Neuron (in vitro differentiated cells): ENCODE measurements around the gene DUS3L.
"Not testable (repeated sequence)": the region's sequence is repeated elsewhere in the genome, so short reads cannot be mapped to it uniquely, and the experiment has no call there.

Source experiments
- H2AFZ ChIP-seq: one replicate; pipeline ENCODE4 v1.6.1; 2013; ENCODE audit warnings: low read depth, mild to moderate bottlenecking, inconsistent platforms, low read length, moderate library complexity
- H3K27me3 ChIP-seq: one replicate; pipeline ENCODE4 v1.6.1; 2013; ENCODE audit warnings: low read length; ENCODE audit not compliant: insufficient read depth
- H3K36me3 ChIP-seq: one replicate; pipeline ENCODE4 v1.6.1; 2013; ENCODE audit warnings: low read length; ENCODE audit not compliant: insufficient read depth
- H3K4me1 ChIP-seq: one replicate; pipeline ENCODE4 v1.6.1; 2013; ENCODE audit warnings: low read length; ENCODE audit not compliant: insufficient read depth
- H3K4me3 ChIP-seq: 2 replicates; pipeline ENCODE4 v1.5.1; 2013; ENCODE audit warnings: mild to moderate bottlenecking, low read length, moderate library complexity
- H3K9me3 ChIP-seq: one replicate; pipeline ENCODE4 v1.6.1; 2013; ENCODE audit warnings: low read length

Gene DUS3L

DNA sequence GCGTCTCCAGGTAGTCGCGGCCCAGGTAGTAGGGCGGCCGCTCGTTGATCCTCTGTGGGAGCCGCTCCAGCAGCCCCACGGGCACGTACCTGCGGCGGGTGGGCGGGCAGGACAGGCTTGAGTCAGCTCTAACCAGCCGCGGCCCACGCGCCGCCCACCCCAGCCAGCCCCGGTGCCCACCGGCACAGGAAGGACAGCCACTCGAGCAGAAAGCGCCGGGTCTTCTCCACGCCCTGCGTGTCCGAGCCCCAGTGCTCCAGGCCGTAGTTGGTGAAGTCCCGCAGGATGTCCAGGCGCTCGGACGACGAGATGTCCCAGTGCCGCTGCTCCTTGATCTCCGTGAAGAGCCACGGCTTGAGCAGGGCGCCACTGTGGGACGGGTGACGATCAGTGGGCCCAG lies 5.5 kb downstream of the DUS3L start:
- Histone ChIP-seq H2AFZ (no peak overlapping the region), H3K4me3 (no peak overlapping the region), H3K27me3 (no peaks in the 10 kb centered on the region), H3K4me1 (peaks cover 7% of the 10 kb centered on the region), H3K36me3 (peaks cover 57% of the 10 kb centered on the region), H3K9me3 (no peaks in the 10 kb centered on the region)

DNA sequence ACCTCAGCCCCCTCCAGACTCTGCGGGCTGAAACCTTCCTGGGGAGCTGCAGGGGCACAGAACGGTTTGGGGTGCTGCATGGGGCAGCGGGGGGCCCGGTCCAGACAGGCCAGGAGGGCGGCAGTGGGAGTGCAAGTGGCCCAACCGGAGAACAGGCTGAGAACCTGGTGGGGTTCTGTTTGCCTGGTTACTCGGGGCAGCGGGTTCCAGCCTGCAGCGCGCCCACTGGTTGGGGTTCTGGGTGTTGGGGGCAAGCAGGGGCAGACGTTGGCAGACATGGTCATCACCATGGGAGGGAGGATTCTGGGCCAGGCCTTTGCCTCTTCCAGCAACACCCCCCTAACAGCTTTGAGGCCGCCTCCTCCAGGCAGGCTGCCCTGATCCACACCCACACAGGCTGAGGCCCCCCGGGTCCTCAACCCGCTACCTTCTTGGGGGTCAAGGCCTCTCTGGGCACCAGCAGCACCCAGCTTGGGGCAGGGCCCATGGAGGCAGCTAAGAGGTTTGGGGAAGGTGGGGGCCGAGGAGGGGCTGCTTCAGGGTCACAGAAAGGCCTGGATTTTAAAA lies 6.3 kb downstream of the DUS3L start, which contains the start of gene PRR22:
PRR22 (minus strand) TSS at position 166 of the 567 bp plus-strand sequence; CDS start at position 80, 86 bp downstream.
- no peak within 1 kb of the TSS for H3K4me3 ChIP-seq
- H3K36me3 ChIP-seq: peaks cover 51% of the 10 kb centered on the region
- no peaks in the 10 kb centered on the region for H3K4me1 ChIP-seq
- no peaks in the 10 kb centered on the region for H3K9me3 ChIP-seq
- no peak within 1 kb of the TSS for H2AFZ ChIP-seq
- no peaks in the 10 kb centered on the region for H3K27me3 ChIP-seq

DNA sequence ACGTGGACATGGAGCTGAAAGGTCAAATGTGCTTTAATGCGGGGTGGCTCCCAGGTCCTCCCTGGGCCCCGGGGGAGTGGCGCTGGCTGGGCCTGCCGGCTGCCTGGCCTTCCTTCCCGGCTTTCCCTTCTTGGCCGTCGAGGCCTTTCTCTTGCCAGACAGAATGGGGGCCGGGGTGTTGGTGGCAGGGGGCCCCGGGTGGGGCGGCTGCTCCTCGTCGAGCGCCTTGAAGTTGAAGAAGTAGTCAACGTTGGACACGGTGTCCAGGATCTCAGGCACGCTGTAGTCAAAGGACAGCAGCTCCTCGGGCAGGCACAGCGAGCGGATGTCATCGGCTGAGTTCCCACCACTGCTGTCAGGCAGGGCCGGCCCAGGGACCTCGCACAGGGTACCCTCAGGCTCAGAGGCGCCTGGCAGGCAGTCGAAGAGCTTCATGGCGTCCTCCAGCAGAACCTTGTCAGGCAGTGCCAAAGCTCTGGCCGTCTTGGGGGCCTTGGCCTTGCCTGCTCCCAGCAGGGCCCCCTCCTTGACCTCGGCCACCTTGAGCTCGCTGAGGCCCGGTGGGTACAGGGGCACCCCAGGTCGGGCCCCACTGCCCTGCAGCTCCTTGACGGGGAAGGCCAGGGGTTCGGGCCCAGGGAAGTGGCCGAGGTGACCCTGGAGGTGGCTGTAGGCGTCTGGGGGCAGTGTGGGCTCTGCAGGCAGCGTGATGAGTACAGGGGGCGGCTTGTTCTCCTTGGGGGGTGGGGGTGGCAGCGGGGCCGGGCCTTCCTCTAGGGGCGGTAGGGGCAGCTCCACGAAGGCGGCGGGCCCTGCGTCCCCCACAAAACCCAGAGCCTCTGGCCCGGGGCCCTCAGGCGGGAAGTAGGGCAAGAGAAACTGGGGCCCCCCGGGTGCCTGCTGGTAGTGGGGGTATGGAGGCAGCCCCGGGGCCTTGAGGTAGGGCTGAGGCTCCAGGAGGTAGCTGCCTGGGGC lies 7.7 kb downstream of the DUS3L start:
- Histone ChIP-seq H3K36me3 (peaks cover 40% of the 10 kb centered on the region), H3K4me1 (no peaks in the 10 kb centered on the region), H3K27me3 (no peaks in the 10 kb centered on the region), H3K9me3 (no peaks in the 10 kb centered on the region), H3K4me3 (no peak overlapping the region), H2AFZ (no peak overlapping the region)

DNA sequence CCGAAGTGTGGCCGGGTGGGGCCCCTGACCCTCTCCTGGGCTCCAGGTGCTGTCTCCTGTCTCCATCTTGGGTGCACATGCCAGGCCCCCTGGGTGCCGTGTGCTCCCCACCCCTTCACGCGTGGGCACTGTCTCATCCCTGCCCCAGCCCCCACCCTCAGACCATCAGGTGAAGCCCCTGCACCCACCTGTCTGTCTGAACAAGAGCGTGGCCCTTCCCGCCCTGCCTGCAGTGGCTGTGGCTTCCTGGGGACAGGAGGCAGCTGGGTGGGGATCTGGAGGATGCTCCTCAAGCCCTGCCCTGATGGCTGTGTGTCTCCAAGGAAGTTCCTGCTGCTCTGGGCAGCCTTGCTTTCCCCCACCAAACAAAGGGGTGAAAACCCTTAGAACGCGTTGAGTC lies 8.6 kb downstream of the DUS3L start:
- Histone ChIP-seq H2AFZ (no peak overlapping the region), H3K36me3 (peaks cover 31% of the 10 kb centered on the region), H3K4me3 (no peak overlapping the region), H3K4me1 (no peaks in the 10 kb centered on the region), H3K27me3 (no peaks in the 10 kb centered on the region), H3K9me3 (no peaks in the 10 kb centered on the region)

DNA sequence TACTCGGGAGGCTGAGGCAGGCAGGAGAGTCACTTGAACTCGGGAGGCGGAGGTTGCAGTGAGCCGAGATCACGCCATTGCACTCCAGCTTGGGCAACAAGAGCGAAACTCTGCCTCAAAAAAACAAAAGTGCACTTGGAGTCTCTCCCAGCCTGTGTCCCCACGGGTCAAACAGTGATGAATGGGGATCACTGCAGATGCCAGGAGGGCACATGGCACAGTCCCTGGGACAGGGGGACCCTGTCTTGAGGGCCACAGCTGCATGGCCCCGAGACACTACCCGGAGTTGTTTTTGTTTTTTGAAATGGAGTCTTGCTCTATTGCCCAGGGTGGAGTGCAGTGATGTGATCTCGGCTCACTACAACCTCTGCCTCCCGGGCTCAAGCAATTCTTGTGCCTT lies 10.0 kb downstream of the DUS3L start:
- H3K4me1 ChIP-seq, H3K4me3 ChIP-seq, H3K9me3 ChIP-seq, H2AFZ ChIP-seq, H3K27me3 ChIP-seq: not testable (repeated sequence)
- peaks cover 17% of the 10 kb centered on the region for H3K36me3 ChIP-seq

DNA sequence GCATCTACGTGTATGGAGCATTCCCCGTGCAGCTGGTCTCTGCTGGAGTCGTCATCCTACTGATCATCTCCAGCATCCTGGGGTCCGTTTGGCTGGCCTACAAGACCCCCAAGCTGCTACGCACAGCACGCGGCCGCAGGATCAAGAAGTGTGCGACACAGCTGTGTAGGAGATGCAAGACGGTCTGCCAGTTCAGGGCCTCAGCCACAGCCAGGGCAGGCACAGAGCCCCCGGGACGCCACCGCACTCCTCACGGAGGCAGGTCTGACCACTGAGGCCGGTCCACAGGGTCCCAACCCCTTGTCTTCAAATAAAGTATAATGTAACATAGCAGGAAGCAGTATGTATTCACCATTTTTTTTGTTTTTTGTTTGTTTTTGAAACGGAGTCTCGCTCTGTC lies 12.6 kb downstream of the DUS3L start:
- no peaks in the 10 kb centered on the region for H3K27me3 ChIP-seq
- peaks cover 2% of the 10 kb centered on the region for H3K36me3 ChIP-seq
- H3K4me1 ChIP-seq: no peaks in the 10 kb centered on the region
- H2AFZ ChIP-seq: no peak overlapping the region
- peaks cover 2% of the 10 kb centered on the region for H3K9me3 ChIP-seq
- no peak overlapping the region for H3K4me3 ChIP-seq

DNA sequence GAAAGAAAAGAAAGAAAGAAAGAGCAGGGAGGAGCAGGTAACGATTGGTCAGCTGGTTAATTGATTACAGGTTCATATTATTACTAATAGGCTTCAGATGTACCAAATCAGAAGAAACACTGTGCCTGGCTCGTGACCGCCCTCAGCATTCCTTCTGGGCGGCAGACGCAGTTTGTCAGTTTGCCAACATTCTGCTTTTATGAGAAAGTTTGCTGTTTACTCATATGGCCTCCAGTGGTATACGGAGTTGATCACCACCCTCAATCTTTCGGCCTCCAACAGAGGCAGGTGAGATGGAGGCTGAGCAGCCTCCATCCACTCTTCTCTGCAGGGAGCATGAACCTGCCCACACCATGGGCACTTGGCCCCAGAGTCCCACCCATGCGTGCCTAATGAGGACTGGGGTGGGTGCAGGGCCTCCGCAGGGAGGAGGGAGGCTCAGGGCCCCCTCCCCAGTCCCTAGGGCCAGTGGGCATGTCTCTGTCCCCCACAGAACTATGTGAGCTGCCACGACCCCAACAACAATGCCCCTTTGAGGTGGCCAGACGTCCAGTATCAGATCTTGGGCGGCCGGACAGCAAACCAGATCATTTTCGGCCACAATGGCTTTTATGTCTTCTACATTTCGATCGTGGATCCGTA lies 15.2 kb downstream of the DUS3L start:
- Histone ChIP-seq H3K4me3 (no peak overlapping the region), H2AFZ (no peak overlapping the region), H3K36me3 (no peaks in the 10 kb centered on the region), H3K4me1 (no peaks in the 10 kb centered on the region), H3K9me3 (peaks cover 2% of the 10 kb centered on the region), H3K27me3 (no peaks in the 10 kb centered on the region)

DNA sequence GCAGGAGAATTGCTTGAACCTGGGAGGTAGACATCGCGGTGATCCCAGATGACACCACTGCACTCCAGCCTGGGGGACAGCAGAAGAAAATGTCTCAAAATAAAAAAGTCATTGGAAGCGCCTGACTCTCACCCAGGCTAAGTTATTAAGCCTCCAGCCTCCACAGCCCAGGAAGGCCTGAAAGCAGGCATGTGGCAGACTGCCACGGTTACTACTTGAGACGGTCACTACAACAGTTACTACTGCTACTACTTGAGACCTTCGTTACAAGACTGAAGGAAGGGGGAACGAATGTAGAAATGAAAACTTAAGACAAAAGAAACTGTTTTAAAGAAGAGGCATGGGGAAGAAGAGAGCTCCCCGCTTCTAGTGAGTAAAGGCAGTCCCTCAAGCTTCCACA lies 16.0 kb downstream of the DUS3L start:
- Histone ChIP-seq H2AFZ (no peak overlapping the region), H3K27me3 (no peaks in the 10 kb centered on the region), H3K4me1 (no peaks in the 10 kb centered on the region), H3K9me3 (peaks cover 2% of the 10 kb centered on the region), H3K36me3 (no peaks in the 10 kb centered on the region), H3K4me3 (no peak overlapping the region)

DNA sequence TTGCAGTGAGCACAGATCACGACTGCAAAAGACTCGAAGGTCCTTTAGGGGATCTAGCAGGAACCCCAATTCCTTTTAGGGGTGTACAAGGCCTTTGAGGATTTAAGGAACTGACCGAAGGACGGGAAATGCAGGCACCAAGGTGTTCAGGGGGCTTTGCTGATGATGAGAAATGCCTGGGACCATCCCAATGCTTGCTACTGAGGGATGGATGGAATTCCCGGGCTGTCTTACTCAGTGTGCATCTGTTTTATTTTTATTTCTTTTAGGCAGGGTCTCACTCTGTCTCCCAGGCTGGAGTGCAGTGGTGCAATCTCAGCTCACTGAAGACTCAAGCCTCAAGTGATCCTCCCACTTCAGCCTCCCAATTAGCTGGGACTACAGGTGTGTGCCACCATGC lies 17.7 kb downstream of the DUS3L start:
- Histone ChIP-seq H3K4me3 (no peak overlapping the region), H3K9me3 (peaks cover 2% of the 10 kb centered on the region), H2AFZ (no peak overlapping the region), H3K4me1 (no peaks in the 10 kb centered on the region), H3K27me3 (no peaks in the 10 kb centered on the region), H3K36me3 (no peaks in the 10 kb centered on the region)

DNA sequence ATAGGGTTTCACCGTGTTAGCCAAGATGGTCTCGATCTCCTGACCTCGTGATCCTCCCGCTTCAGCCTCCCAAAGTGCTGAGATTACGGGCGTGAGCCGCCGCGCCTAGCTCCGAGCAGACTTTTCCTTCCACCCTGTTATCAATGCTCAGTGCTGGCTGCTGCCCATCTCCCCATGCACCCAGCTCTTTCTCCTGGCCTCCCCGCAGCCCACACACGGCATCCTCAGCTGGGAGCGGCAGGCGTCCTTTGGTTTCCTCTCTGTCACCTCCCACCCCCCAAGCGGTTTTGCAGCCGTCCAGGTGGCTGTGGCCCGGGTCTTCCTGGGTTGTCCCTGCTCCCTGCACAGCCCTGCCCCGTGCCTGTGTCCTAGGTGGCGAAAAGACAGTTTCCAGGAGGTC lies 18.5 kb downstream of the DUS3L start:
- no peaks in the 10 kb centered on the region for H3K27me3 ChIP-seq
- no peak overlapping the region for H3K4me3 ChIP-seq
- H2AFZ ChIP-seq: no peak overlapping the region
- no peaks in the 10 kb centered on the region for H3K4me1 ChIP-seq
- H3K36me3 ChIP-seq: no peaks in the 10 kb centered on the region
- peaks cover 2% of the 10 kb centered on the region for H3K9me3 ChIP-seq

DNA sequence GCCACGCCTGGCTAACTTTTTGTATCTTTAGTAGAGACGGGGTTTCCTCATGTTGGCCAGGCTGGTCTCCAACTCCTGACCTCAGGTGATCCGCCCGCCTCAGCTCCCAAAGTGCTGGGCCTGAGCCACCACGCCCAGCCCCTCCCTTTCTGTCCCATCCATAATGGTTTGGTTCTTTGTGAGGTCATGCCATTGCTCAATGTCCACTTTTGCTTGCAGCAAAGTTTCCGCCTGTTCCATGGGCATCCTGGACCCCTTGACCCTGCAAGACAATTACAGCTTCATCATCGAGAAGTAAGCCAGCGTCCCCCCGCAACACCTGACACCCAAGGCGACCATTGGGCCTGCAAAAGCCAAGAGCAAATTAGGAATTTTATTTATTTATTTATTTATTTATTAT lies 23.0 kb downstream of the DUS3L start:
- Histone ChIP-seq H3K9me3 (no peaks in the 10 kb centered on the region), H2AFZ (no peak overlapping the region), H3K4me3 (no peak overlapping the region), H3K4me1 (no peaks in the 10 kb centered on the region), H3K27me3 (no peaks in the 10 kb centered on the region), H3K36me3 (no peaks in the 10 kb centered on the region)

DNA sequence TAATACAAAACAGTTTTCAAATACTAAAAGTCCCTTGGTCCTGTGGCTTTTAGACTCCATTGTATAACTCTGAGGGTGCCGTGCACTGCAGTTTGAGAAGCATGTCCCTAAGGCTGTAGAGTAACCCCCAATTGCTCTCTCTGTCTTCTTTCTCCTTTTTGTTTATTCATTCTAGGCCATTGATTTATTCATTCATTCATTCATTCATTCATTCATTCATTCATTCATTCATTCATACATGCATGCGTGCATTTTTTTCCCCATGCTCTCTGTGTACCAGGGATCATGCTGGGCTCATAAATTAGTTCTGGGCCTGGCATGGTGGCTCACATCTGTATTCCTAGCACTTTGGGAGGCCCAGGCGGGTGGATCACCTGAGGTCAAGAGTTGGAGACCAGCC lies 25.7 kb downstream of the DUS3L start:
- no peaks in the 10 kb centered on the region for H3K36me3 ChIP-seq
- H3K9me3 ChIP-seq: no peaks in the 10 kb centered on the region
- no peaks in the 10 kb centered on the region for H3K27me3 ChIP-seq
- no peaks in the 10 kb centered on the region for H3K4me1 ChIP-seq
- H3K4me3 ChIP-seq: no peak overlapping the region
- no peak overlapping the region for H2AFZ ChIP-seq

DNA sequence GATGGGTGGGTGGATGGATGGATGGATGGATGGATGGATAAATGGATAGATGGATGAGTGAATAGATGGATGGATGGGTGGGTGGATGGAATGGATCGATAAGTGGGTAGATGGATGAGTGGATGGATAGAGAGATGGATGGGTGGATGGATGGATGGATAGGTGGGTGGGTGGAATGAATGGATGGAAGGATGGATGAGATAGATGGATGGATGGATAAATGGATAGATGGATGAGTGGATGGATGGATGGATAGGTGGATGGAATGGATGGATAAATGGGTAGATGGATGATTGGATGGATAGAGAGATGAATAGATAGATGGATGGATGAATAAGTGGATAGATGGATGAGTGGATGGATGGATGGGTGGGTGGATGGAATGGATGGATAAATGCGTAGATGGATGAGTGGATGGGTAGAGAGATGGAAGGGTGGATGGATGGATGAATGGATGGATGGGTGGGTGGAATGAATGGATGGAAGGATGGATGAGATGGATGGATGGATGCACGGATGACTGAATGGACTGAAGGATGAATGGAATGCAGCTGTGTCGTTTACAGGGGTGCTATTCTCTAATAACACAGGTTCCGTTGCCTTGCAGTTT lies 28.2 kb downstream of the DUS3L start:
- H3K27me3 ChIP-seq: no peaks in the 10 kb centered on the region
- no peaks in the 10 kb centered on the region for H3K36me3 ChIP-seq
- H3K4me1 ChIP-seq: no peaks in the 10 kb centered on the region
- no peaks in the 10 kb centered on the region for H3K9me3 ChIP-seq
- no peak overlapping the region for H3K4me3 ChIP-seq
- H2AFZ ChIP-seq: no peak overlapping the region
